HTERT RPE-1 (cell line): ENCODE measurements around the gene AJUBA.
"Not testable (repeated sequence)": the region's sequence is repeated elsewhere in the genome, so short reads cannot be mapped to it uniquely, and the experiment has no call there.

Experiments used
- in situ Hi-C: fragments of 300-500 bp; cut with MboI; formaldehyde crosslinking; loops from 4 replicates; pipeline ENCODE4 v1.14.3; 2020; ENCODE audit warnings: low sequenced_read_pairs

AJUBA gene

DNA sequence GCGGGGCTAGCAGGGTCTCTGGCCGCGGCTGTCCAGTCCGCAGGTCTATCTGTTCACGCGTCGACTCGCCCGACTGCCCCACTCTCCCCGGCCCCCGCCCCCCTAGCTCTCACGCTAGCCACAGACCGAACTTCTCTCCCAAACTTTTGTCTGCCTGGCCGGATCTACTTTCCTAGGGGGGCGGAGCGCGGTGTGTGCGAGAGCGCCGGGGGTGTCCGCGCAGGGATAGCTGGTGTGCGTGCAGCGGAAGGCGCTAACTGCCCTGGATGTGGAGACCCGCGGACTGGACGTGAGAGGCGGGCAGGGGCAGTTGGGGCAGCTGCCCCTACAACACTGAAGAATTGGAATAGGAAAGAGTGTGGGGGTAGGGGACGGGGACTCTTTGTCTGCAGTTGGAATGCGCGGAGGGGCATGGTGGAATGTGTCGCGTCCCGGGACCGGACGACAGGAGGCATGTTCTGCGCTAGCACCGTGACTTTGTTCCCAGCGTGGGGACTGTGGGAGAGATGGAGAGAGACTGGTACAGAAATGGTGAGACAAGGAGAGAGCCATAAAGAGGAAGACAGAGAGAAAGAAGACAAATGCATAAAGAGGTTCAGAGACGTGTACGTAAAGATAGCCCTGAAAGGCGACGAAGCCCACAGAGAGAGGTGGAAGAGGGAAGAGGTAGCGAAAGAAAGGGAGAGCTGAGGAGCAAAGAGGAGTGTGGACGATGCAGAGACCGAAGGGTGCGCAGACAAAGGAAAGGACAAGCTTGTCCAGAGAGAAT is at the start of gene AJUBA:
Gene AJUBA (minus strand): TSS at position 75 of the 769 bp plus-strand sequence. CDS start 285 bp downstream, outside the sequence.
- in situ Hi-C loops = no loop called here

DNA sequence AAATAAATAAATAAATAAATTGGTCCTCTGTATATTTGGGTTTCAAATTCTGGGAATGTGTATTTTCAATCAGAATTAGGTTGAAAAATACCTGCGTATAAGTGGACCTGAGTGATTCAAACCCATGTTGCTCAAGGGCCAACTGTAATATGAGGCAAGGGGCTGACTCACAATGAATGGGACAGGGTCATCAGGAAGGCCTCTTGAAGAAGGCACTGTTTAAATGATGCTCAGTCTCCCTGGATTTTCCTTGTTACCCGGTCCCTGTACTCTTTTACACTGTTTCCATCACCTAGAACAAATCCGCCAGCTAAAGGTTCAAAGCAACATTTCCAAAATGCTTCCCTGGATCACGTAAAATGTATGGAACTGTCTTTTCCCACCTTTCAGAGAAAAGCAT is 48.6 kb upstream of the AJUBA start:
- in situ Hi-C loops = no loop called here

- in situ Hi-C loops = no loop called here
Measured at GRCh38 chr14:23028799-23029198, 46.4 kb upstream of the AJUBA start.

DNA sequence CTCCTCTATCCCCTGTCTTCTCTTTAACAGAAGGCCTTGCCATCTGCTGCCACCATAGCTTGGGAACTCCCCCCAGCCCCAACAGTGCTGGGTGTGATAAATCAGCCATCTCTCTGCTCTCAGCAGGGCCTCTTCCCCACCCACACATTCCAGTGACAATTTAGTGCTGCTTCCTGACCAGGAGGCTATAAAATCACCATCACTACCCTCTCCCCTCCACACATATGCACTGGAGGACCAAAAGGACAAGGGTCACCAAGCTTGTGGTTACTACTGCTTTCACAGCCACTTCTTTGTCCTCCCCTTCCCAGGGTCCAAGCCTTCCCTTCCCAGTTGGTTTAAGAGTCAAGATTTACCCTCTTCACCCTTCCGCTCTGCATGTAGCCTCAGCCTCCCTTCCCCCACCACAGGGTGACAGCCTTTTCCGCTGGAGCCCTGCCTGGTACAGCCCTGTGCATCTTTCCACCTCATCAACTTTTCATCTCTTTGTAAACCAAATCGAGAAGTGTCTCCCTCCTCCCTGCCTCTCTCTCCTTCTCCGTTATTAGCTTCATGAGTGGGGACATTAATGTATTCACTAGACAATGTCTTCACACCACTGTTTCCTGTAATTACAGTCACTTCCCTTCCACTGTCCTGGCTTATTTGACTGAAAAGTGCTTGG is 42.9 kb upstream of the AJUBA start:
- in situ Hi-C loops = no loop called here

DNA sequence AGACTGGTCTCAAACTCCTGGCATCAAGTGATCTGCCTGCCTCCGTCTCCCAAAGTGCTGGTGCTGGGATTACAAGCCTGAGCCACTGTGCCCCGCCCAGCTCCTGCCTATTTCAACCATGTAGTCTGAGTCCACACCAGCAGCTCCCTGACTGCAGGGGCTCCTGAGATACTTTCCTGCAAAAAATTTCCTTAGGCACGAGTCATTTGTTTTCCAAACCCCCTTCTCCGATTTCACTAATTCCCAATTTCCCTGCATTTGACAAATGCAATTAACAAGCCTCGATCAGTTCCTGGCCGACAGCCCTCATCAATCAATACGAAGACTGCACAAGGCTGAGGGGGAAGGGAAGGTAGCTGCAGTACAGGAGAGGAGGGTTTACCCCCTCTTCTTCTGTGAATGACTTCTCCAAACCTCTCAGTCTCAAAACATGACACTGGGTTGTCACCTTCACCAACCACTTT is 42.3 kb upstream of the AJUBA start:
- in situ Hi-C loops = no loop called here

DNA sequence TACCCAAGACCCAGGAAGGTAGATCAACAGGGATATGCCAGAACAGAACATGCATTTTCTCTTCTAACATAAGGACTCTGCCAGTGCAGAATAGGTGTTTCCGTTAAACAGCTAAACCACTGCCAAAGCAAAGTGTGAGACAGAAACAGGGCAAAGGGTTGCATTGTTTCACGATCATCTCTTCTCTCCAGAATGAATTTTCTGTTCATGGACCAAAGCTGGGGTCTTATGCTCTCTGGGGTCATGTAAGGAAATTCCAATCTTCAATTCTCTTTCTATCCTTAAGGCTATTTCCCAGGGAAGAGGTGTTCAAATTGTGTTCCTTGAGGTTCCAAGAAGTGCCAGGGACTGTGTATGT is 41.4 kb upstream of the AJUBA start:
- in situ Hi-C loops = no loop called here

DNA sequence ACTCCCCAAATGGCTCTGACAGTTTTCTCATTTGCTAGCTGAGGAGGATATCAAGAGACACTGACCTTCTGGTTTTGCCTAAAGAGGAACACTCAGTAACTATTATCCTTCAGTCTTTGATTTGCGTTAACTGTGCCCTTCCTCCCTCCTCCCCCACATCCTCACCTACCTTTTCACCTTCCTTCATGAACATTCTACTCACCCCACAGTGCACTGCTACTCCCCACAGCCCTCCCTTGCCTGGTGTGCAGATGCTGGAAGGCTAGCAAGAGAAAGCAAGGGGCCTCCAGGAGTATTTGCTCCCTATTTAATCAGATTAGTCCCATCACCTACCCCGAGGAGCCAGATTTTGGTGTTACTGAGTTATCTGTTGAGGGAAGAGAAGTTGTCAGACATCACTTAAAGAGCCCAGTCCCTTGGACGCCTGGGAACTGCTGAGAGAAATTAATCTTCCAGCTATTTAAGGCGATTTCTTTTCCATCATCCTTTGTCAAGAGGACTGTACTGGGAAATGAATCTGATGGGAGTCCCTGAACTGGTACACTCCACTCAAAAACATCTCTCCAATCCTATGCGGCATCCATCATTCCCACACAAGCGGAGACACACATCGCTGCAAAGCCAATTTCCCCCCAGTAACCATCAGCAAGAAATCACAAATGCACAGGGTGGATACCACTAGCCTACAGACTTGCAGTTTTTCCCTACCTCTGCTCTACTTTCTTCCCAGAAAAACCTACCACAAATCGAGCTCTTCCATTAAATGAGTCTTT is 40.9 kb upstream of the AJUBA start:
- in situ Hi-C loops = no loop called here

DNA sequence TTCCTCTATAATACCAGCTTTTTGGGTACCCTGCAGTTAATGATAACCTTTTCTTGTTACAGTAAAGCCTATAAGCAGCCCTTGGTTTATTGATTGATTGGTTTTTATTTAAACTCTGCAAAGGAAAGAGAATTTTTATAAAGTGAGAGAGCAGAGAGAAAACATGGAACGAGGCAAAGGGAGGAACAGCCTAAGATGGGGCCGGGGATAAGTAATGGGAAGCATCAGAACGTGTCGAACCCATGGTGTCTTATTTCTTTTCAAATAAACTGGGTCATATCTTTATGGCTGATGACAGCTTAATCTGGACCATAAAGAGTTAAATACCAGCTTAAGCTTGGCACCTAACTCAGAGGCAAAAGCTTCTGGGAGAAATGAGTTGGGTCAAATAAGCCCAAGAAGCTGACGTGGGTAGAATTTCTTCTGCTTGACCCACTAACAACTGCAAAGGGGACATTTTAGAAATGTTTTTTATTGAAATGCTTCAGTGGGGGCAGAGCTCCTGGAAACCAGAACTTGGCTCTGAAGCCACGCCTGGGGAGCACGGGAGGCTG is 39.6 kb upstream of the AJUBA start:
- in situ Hi-C loops = no loop called here

DNA sequence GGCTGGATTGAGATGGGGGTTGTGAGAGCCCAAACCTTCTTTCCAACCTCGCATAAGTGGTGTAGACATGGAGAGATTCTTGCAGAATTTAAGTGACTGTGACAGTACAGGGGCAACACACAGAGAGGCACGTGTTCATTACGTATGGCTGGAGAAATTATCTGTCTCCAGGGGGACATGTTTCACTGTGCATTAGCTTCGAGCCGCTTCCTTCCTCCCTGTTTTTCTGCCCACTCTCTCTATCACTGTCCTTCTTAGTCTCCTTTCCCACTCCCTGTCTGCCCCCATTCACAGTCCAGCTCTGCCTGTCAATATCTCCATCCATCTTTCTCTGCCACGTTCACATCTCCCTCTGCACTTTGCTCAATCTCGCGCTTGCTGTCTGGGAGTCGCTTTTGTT is 39.1 kb upstream of the AJUBA start:
- in situ Hi-C loops = no loop called here

DNA sequence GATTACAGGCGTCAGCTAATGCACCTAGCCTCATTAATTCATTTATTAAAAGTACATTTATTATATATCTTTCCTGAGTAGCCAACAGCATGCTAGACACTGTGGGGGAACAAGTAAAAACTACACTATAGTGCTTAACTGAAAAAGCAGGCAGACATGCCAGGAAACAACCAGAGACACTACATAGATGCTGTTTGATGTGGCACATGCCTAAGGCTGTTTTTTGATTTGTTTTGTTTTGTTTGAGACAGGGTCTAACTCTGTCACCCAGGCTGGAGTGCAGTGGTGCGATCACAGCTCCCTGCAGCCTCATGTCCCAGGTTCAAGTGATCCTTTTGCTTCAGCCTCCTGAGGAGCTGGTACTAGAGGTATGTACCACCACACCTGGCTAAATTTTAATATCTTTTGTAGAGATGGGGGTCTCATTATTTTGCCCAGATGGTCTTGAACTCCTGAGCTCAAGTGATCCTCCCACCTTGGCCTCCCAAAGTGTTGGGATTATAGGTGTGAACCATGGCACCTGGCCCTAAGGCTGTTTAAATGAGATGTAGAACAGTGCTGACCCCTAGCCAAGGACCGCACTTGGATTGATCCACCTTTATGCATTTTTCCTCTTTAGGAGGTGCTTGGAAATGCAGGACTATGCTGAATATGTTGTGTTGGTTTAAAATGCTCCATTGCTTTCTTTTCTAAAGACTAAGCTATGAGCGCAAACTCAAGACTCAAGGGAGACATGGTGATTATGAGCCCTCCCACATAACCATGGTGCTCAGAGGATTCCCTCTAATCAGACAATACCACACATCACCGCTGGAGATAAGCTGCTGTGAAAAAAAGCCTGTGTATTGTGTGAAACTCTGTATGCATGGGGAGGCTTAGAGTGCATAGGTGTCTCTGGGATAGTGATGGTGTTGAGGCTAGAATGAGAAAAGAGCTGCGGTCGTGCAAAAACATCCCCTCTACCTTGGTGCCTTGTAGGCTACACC is 38.1 kb upstream of the AJUBA start:
- in situ Hi-C loops = no loop called here

GRCh38 chr14:23018107-23018506 is 35.8 kb upstream of the AJUBA start:
- in situ Hi-C loops = no loop called here

DNA sequence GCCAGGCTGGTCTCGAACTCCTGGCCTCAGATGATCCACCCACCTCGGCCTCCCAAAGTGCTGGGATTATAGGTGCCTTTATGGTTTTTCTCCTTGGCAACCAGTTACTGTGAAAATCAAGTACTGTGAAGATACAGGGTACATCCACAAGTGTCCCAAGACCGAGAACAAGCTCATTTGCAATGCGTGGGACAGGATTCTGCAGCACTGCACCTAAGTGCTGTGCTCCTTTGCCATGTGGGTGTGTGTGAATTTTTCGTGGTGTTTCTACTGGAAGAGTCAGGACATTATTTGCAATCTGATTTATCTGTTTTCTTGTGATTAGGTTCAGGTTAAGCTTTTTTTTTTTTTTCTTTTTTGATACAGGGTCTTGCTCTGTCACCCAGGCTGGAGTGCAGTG is 34.7 kb upstream of the AJUBA start:
- in situ Hi-C loops = no loop called here

- in situ Hi-C loops = no loop called here
Measured at GRCh38 chr14:23015618-23016017, 33.3 kb upstream of the AJUBA start.

DNA sequence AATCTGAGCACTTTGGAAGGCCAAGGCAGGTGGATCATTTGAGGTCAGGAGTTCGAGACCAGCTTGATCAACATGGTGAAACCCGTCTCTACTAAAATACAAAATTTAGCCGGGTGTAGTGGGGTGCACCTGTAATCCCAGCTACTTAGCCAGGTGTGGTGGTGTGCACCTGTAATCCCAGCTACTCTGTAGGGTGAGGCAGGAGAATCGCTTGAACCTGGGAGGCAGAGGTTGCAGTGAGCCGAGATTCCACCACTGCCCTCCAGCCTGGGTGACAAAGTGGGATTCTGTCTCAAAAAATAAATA is 31.4 kb upstream of the AJUBA start:
- in situ Hi-C loops = not testable (repeated sequence)

DNA sequence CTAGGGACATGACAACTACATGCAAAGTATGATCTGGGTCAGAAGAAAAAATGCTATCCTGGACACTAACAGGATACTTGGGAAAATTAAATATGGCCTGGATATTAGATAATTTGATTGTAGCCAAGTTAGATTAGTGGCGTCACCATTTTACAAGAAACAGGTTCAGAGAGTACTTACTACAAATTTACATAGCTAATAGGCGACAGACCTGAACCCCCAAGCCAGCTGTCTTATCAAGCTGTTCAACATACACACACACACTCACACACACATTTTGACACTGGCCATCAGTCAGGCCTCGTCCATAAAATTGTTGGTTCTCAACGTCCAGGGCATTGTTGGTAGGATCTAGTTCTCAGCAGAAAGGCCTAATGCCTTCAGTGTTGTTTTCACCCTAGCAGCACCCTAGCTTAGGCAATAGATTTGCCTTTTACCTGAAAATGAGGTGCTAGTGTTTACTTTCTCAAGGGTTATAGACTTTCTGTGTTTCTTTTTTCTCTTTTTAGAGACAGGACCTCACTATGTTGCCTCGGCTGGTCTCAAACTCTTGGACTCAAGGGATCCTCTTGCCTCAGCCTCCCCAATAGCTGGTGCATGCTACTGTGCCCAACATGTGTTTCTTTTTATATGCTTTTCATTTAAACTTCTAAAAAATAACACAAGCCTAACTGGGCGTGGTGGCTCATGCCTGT is 30.9 kb upstream of the AJUBA start:
- in situ Hi-C loops = no loop called here

GRCh38 chr14:23009939-23010726 is 27.8 kb upstream of the AJUBA start, which contains the start of gene C14orf93:
Gene C14orf93, minus strand, starts transcription at chr14:23010143. Its CDS starts 11,120 bp downstream, at chr14:22999023.
- in situ Hi-C loops = no loop called here

GRCh38 chr14:23009483-23009938 is 27.2 kb upstream of the AJUBA start:
- in situ Hi-C loops = no loop called here

DNA sequence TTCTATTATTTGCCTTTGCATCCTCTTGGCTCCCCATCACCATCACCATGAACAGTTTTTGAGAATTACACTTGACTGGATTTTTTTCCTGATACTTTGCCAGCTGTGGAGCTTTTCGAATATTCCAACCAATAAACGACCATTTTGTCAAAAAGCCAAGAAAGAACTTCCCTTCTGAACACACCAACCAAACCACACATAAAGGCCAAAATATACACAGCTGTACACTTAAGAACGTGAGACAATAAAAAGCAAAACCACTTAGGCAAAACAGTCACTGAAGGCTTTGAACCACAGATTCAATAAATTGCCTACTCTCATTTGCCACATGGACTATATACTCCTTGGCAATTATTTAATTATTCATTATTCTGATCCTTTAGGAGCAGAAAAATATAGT is 26.5 kb upstream of the AJUBA start:
- in situ Hi-C loops = no loop called here
